A549 (cell line): Measurements from ENCODE around the gene KLHL6.

Experiments
- CEBPB ChIP-seq, 2 experiments: fragments of >200 bp in 1 of 2; sonication (Bioruptor Twin) in 1 of 2; formaldehyde crosslinking in 1 of 2; IDR thresholded peaks; 2 replicates each; pipeline ENCODE4 v1.6.1; 2012 to 2016
- HEYL ChIP-seq: fragments of 250-450 bp; sonication (Bioruptor Pico); IDR thresholded peaks from 2 replicates; pipeline ENCODE4 v1.8.0; 2021; ENCODE audit warnings: mild to moderate bottlenecking, moderate library complexity
- NFE2L2 ChIP-seq: fragments of 150-350 bp; conservative IDR thresholded peaks from 2 replicates; pipeline ENCODE4 v1.6.1; 2014; ENCODE audit warnings: low read length
- POLR2A ChIP-seq: IDR thresholded peaks from 2 replicates; pipeline ENCODE4 v1.6.1; 2012; ENCODE audit warnings: mild to moderate bottlenecking, low read length
- TF ChIP-seq, protein P1 (sequence below): fragments of >200 bp; sonication (Bioruptor Twin); formaldehyde crosslinking; IDR thresholded peaks from 3 replicates; pipeline ENCODE4 v1.5.1; 2016
- TF ChIP-seq, protein P2 (sequence below): fragments of >200 bp; sonication (Bioruptor Twin); formaldehyde crosslinking; IDR thresholded peaks from 3 replicates; pipeline ENCODE4 v1.6.1; 2016
- TF ChIP-seq, protein P3 (sequence below): IDR thresholded peaks from 2 replicates; pipeline ENCODE4 v1.6.1; 2012

DNA sequence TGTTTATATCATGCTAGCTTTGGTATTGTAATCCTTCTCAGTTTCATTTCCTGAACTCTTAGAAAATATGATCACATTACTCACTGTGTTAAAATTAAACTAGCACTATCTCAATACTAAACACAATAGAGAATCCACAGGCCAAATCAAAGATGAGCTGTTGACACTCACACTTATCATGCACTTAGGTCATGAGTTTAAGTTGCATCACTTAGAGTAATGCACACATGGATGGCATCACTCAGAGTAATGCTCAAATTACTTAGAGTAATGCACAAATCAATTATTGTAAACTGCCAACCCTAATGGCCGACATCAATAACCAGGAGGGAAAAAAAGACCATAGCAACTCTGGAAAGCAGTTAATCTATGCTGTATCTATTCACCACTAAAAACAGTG lies 87.1 kb downstream of the KLHL6 start:
- TF ChIP-seq POLR2A (no peak), HEYL (no peak), NFE2L2 (no peak), CEBPB (IDR thresholded peaks at IDR 0.05) (no peak)
- TF ChIP-seq, protein P1, sequence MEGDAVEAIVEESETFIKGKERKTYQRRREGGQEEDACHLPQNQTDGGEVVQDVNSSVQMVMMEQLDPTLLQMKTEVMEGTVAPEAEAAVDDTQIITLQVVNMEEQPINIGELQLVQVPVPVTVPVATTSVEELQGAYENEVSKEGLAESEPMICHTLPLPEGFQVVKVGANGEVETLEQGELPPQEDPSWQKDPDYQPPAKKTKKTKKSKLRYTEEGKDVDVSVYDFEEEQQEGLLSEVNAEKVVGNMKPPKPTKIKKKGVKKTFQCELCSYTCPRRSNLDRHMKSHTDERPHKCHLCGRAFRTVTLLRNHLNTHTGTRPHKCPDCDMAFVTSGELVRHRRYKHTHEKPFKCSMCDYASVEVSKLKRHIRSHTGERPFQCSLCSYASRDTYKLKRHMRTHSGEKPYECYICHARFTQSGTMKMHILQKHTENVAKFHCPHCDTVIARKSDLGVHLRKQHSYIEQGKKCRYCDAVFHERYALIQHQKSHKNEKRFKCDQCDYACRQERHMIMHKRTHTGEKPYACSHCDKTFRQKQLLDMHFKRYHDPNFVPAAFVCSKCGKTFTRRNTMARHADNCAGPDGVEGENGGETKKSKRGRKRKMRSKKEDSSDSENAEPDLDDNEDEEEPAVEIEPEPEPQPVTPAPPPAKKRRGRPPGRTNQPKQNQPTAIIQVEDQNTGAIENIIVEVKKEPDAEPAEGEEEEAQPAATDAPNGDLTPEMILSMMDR: no peak
- TF ChIP-seq, protein P2, sequence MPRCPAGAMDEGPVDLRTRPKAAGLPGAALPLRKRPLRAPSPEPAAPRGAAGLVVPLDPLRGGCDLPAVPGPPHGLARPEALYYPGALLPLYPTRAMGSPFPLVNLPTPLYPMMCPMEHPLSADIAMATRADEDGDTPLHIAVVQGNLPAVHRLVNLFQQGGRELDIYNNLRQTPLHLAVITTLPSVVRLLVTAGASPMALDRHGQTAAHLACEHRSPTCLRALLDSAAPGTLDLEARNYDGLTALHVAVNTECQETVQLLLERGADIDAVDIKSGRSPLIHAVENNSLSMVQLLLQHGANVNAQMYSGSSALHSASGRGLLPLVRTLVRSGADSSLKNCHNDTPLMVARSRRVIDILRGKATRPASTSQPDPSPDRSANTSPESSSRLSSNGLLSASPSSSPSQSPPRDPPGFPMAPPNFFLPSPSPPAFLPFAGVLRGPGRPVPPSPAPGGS: no peak
- TF ChIP-seq, protein P3, sequence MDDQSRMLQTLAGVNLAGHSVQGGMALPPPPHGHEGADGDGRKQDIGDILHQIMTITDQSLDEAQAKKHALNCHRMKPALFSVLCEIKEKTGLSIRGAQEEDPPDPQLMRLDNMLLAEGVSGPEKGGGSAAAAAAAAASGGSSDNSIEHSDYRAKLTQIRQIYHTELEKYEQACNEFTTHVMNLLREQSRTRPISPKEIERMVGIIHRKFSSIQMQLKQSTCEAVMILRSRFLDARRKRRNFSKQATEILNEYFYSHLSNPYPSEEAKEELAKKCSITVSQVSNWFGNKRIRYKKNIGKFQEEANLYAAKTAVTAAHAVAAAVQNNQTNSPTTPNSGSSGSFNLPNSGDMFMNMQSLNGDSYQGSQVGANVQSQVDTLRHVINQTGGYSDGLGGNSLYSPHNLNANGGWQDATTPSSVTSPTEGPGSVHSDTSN: no peak
